ENCODE measurements around the gene ATG10. TPM values are rescaled to one million over a fixed set of nuclear protein-coding genes. Genes with fewer than 3 reads are reported as not detected.
A peak's percentile ranks its signal among the peaks of the same experiment; 100 is the strongest.

Gene ATG10
- total RNA-seq, 6 experiments from 2014 or later: 3.7 to 4.8 (median 4.4) TPM

DNA sequence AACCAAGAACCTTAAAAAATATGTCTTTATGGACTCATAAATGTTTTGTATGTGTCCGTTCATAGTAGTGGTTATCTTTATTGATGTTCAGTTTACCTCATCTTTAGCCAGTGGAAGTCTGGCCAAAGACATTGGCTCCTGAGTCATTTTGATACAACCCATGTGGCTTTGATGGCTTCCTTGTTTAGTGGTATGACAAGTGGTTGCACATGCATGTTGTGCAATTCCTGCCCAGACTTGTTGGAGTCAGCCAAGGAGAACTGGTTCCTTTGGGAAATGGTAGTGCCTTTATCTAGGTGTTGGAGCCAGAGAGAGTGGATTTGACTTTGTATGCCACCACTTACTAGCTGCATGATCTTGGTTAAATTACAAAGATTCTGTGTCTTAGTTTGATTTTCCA lies 212.0 kb downstream of the ATG10 start:
- Mint-ChIP-seq H3K9me3 (no peaks in the 10 kb centered on the region), H3K4me1 (ENCODE audit: low read depth) (peaks cover 5% of the 10 kb centered on the region; the same call in 1 of the 2 replicates), H3K27ac (no peak overlapping the region), H3K27me3 (ENCODE audit: insufficient read depth) (no peaks in the 10 kb centered on the region), H3K4me3 (no peak overlapping the region), H3K36me3 (ENCODE audit: low read depth) (no peaks in the 10 kb centered on the region)
- TF ChIP-seq, protein P1, sequence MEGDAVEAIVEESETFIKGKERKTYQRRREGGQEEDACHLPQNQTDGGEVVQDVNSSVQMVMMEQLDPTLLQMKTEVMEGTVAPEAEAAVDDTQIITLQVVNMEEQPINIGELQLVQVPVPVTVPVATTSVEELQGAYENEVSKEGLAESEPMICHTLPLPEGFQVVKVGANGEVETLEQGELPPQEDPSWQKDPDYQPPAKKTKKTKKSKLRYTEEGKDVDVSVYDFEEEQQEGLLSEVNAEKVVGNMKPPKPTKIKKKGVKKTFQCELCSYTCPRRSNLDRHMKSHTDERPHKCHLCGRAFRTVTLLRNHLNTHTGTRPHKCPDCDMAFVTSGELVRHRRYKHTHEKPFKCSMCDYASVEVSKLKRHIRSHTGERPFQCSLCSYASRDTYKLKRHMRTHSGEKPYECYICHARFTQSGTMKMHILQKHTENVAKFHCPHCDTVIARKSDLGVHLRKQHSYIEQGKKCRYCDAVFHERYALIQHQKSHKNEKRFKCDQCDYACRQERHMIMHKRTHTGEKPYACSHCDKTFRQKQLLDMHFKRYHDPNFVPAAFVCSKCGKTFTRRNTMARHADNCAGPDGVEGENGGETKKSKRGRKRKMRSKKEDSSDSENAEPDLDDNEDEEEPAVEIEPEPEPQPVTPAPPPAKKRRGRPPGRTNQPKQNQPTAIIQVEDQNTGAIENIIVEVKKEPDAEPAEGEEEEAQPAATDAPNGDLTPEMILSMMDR (IDR thresholded peaks at IDR 0.05): no peak
- DNase-seq: peak; percentile 12

- H3K9me3 Mint-ChIP-seq: no peaks in the 10 kb centered on the region
- no peak overlapping the region for H3K27ac Mint-ChIP-seq
- H3K4me3 Mint-ChIP-seq: no peak overlapping the region
- TF ChIP-seq, protein P1 (IDR thresholded peaks at IDR 0.05): no peak
- H3K27me3 Mint-ChIP-seq (ENCODE audit: insufficient read depth): no peaks in the 10 kb centered on the region
- H3K4me1 Mint-ChIP-seq (ENCODE audit: low read depth): peaks cover 5% of the 10 kb centered on the region; the same call in 1 of the 2 replicates
- DNase-seq: no peak
- no peaks in the 10 kb centered on the region for H3K36me3 Mint-ChIP-seq (ENCODE audit: low read depth)
Measured at GRCh38 chr5:82185851-82186250, 214.0 kb downstream of the ATG10 start.

DNA sequence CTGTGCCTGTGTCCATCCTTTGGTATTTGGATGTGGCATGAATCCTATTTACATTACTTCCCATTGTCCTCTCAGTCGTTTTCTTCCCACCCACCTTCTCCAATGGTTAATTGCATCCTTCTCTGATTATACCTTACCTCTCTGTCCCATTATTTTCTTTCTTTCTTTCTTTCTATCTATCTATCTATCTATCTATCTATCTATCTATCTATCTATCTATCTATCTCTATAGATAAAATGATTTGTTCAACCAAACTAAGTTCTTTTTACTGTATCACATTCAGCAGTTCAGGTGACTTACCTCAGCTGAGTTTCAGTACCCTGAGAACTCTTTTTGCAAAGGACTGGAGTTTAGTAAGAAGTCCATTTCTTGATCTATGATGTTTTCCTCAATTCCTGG lies 225.7 kb downstream of the ATG10 start:
- Mint-ChIP-seq H3K4me3 (no peak overlapping the region), H3K27ac (no peak overlapping the region), H3K27me3 (ENCODE audit: insufficient read depth) (no peaks in the 10 kb centered on the region), H3K9me3 (no peaks in the 10 kb centered on the region), H3K4me1 (ENCODE audit: low read depth) (no peaks in the 10 kb centered on the region), H3K36me3 (ENCODE audit: low read depth) (no peaks in the 10 kb centered on the region)
- DNase-seq: no peak
- TF ChIP-seq, protein P1 (IDR thresholded peaks at IDR 0.05): no peak

DNA sequence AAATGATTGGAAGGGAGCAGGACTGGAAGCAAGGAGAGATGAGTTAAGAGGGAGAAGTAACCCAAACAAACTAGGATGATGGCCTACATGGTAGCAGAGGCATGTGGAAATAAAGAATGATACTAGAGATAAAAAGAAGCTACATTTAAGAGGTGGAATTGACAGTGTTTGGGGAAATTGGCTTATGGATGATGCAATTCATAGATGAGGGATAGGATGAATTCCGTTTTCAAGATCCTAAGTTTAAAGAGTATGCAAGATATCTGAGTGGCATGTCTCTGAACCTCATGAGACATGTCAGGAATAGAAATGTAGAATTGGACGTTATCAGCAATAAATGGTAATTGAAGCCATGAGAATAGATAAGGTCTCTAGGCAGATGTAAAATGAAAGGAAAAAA lies 232.7 kb downstream of the ATG10 start:
- no peak overlapping the region for H3K4me3 Mint-ChIP-seq
- H3K27me3 Mint-ChIP-seq (ENCODE audit: insufficient read depth): no peaks in the 10 kb centered on the region
- H3K36me3 Mint-ChIP-seq (ENCODE audit: low read depth): no peaks in the 10 kb centered on the region
- TF ChIP-seq, protein P1 (IDR thresholded peaks at IDR 0.05): no peak
- H3K9me3 Mint-ChIP-seq: no peaks in the 10 kb centered on the region
- DNase-seq: no peak
- H3K4me1 Mint-ChIP-seq (ENCODE audit: low read depth): no peaks in the 10 kb centered on the region
- H3K27ac Mint-ChIP-seq: no peak overlapping the region

DNA sequence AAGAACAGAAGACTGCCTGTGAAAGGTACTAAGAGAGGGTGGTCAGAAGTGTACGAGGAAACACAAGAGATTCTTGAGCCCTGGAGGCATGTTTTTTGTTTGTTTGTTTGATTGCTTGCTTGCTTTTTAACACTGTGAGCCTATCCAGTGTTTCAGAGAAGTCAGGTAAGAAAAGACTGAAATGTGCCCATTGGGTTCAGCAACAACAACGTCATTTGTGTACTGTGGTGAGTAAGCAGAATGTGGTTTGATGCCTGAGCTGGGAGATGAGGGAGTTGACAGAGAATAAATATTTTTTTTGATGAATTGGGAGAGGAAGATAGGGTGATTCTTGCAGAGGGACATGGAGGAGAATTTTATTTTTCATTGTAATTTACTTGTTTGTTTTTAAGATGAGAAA lies 233.2 kb downstream of the ATG10 start:
- Mint-ChIP-seq H3K9me3 (no peaks in the 10 kb centered on the region), H3K36me3 (ENCODE audit: low read depth) (no peaks in the 10 kb centered on the region), H3K4me1 (ENCODE audit: low read depth) (no peaks in the 10 kb centered on the region), H3K4me3 (no peak overlapping the region), H3K27ac (no peak overlapping the region), H3K27me3 (ENCODE audit: insufficient read depth) (no peaks in the 10 kb centered on the region)
- DNase-seq: no peak
- TF ChIP-seq, protein P1 (IDR thresholded peaks at IDR 0.05): no peak

- 0 out of 2 replicates have a peak, but pooled peaks cover 1% of the 10 kb centered on the region for H3K27me3 Mint-ChIP-seq (ENCODE audit: insufficient read depth)
- no peaks in the 10 kb centered on the region for H3K4me1 Mint-ChIP-seq (ENCODE audit: low read depth)
- no peaks in the 10 kb centered on the region for H3K9me3 Mint-ChIP-seq
- no peaks in the 10 kb centered on the region for H3K36me3 Mint-ChIP-seq (ENCODE audit: low read depth)
- H3K4me3 Mint-ChIP-seq: no peak overlapping the region
- no peak for DNase-seq
- no peak overlapping the region for H3K27ac Mint-ChIP-seq
- TF ChIP-seq, protein P1 (IDR thresholded peaks at IDR 0.05): no peak
Measured at GRCh38 chr5:82208371-82208770, 236.5 kb downstream of the ATG10 start.
